H1 (cell line): ENCODE results near the gene TRMT10C. TPM values are rescaled to one million over a fixed set of nuclear protein-coding genes. Genes with fewer than 3 reads are reported as not detected.
A peak's percentile ranks its signal among the peaks of the same experiment; 100 is the strongest.

ENCODE experiments used
- ATF2 ChIP-seq: IDR thresholded peaks from 2 replicates; pipeline ENCODE4 v1.6.1; 2012; ENCODE audit warnings: low read length, inconsistent platforms
- ATF3 ChIP-seq: IDR thresholded peaks from 2 replicates; pipeline ENCODE4 v1.6.1; 2011; ENCODE audit warnings: low read depth, mild to moderate bottlenecking, low read length; ENCODE audit not compliant: insufficient read depth
- BACH1 ChIP-seq: IDR thresholded peaks from 2 replicates; pipeline ENCODE4 v1.6.1; 2012; ENCODE audit warnings: low read length, improper control_type of control experiment
- CEBPB ChIP-seq: IDR thresholded peaks from 2 replicates; pipeline ENCODE4 v1.6.1; 2012; ENCODE audit warnings: low read depth, low read length
- CHD1 ChIP-seq: IDR thresholded peaks from 2 replicates; pipeline ENCODE4 v1.6.1; 2012; ENCODE audit warnings: low read depth, low read length, improper control_type of control experiment
- CTBP2 ChIP-seq: IDR thresholded peaks from 2 replicates; pipeline ENCODE4 v1.7.0; 2011; ENCODE audit warnings: borderline replicate concordance, mild to moderate bottlenecking, moderate library complexity, mixed read lengths, low read length; ENCODE audit not compliant: insufficient read depth, insufficient read length
- E2F6 ChIP-seq: IDR thresholded peaks from 2 replicates; pipeline ENCODE4 v1.6.1; 2012; ENCODE audit warnings: inconsistent platforms
- KDM1A ChIP-seq: fragments of 200-600, 300-600 bp; sonication (generic); IDR thresholded peaks from 2 replicates; pipeline ENCODE4 v1.7.1; 2016; ENCODE audit warnings: mild to moderate bottlenecking, low read length, borderline replicate concordance
- MAFK ChIP-seq: IDR thresholded peaks from 2 replicates; pipeline ENCODE4 v1.6.1; 2012; ENCODE audit warnings: low read depth, mild to moderate bottlenecking, improper control_type of control experiment, low read length
- MAX ChIP-seq: IDR thresholded peaks from 2 replicates; pipeline ENCODE4 v1.6.1; 2012; ENCODE audit warnings: inconsistent platforms
- NANOG ChIP-seq: IDR thresholded peaks from 2 replicates; pipeline ENCODE4 v1.6.1; 2011; ENCODE audit warnings: low read length, low read depth, mild to moderate bottlenecking, inconsistent platforms; ENCODE audit not compliant: insufficient read depth, poor library complexity, severe bottlenecking
- PHF8 ChIP-seq: fragments of 200-600 bp; sonication (generic); conservative IDR thresholded peaks from 2 replicates; pipeline ENCODE4 v1.7.1; 2012; ENCODE audit warnings: low read depth, mild to moderate bottlenecking, inconsistent platforms, low read length, moderate library complexity
- RBBP5 ChIP-seq: IDR thresholded peaks from 2 replicates; pipeline ENCODE4 v1.7.1; 2012; ENCODE audit warnings: low read depth, mild to moderate bottlenecking, inconsistent platforms, low read length, moderate library complexity, borderline replicate concordance
- RNF2 ChIP-seq: fragments of 200-900, 300-1000 bp; sonication (generic); IDR thresholded peaks from 2 replicates; pipeline ENCODE4 v1.7.1; 2016; ENCODE audit warnings: borderline replicate concordance, low read depth, mild to moderate bottlenecking, antibody characterized with exemption, low read length; ENCODE audit not compliant: poor library complexity, severe bottlenecking; ENCODE audit errors: missing control alignments
- SIRT6 ChIP-seq: IDR thresholded peaks from one replicate; pipeline ENCODE4 v1.7.1; 2012; ENCODE audit warnings: low read length, inconsistent platforms
- SIX5 ChIP-seq: IDR thresholded peaks from 2 replicates; pipeline ENCODE4 v1.6.1; 2011; ENCODE audit warnings: mild to moderate bottlenecking, low read depth, low read length
- SUZ12 ChIP-seq: fragments of 200-600 bp; sonication (generic); IDR thresholded peaks from 2 replicates; pipeline ENCODE4 v1.6.1; 2012; ENCODE audit warnings: mild to moderate bottlenecking, inconsistent platforms, low read length, moderate library complexity, mixed read lengths
- TAF7 ChIP-seq: optimal IDR thresholded peaks from 2 replicates; pipeline ENCODE3; 2011; ENCODE audit warnings: low read depth, mild to moderate bottlenecking, inconsistent platforms, low read length, moderate library complexity, borderline replicate concordance
- TCF12 ChIP-seq: IDR thresholded peaks from 2 replicates; pipeline ENCODE4 v1.6.1; 2011; ENCODE audit warnings: low read depth, mild to moderate bottlenecking, low read length
- YY1 ChIP-seq: IDR thresholded peaks from 2 replicates; pipeline ENCODE4 v1.6.1; 2011; ENCODE audit warnings: low read depth, mild to moderate bottlenecking, low read length
- polyA plus RNA-seq, 7 experiments: library from polyadenylated mRNA; depleted of rRNA in 3 of 7; stranded (reverse) in 5 of 7; unstranded in 2 of 7; fragments of >200 nt in 5 of 7; fragments of 200-250 nt in 2 of 7; gene quantifications; 1 replicate in 5 of 7; 2 replicates in 1 of 7; 4 replicates in 1 of 7; pipeline versions ENCODE4 v1.2.1 to v1.2.3, GENCODE V29; 2011 to 2013; ENCODE audit warnings: missing spikeins in 2 of 7, mixed read lengths in 2 of 7
- total RNA-seq: library from RNA; stranded (reverse); fragmentation: NEBNext Ultra II Directional; extraction: Animal tissue kit (Norgen Biotek cat#: 25700); gene quantifications from 2 replicates; pipeline ENCODE4 v1.2.1, GENCODE V29; 2021

The TRMT10C gene
- total and polyA plus RNA-seq, 2 of the 8 experiments (the other 6 are each of a cell fraction or from before 2014, with no cell fraction given), result 27.4 to 55.9 TPM

- TF ChIP-seq KDM1A (0 out of 2 replicates have a peak, but pooled peaks have one; percentile 48), MAFK (no peak), E2F6 (no peak), SUZ12 (no peak), SIRT6 (no peak), ATF2 (no peak), CHD1 (no peak), TAF7 (no peak), SIX5 (no peak), RBBP5 (peak; percentile 71; the same call in 1 of the 2 replicates), NANOG (no peak), PHF8 (no peak), TCF12 (peak; percentile 73; the same call in 1 of the 2 replicates), CTBP2 (peak; percentile 60), YY1 (peak; percentile 52; the same call in 1 of the 2 replicates), BACH1 (no peak), MAX (peak; percentile 67), CEBPB (no peak), RNF2 (no peak), ATF3 (no peak)
These were observed 31.6 kb upstream of the TRMT10C start (continued) for GRCh38 chr3:101529816-101530685.
